Trophoblast cell (in vitro differentiated cells and primary cell): ENCODE data around the gene PER1.
A peak's percentile ranks its signal among the peaks of the same experiment; 100 is the strongest.

Experiments used
- DNase-seq, 2 donors: peaks; one replicate each; pipeline ENCODE4 v3.0.0-alpha.2; 2016
- H2AFZ ChIP-seq: 2 replicates; pipeline ENCODE4 v1.6.1; 2013; ENCODE audit warnings: low read length, moderate library complexity, mild to moderate bottlenecking; ENCODE audit not compliant: insufficient read depth, poor library complexity
- H2AK5ac ChIP-seq: 2 replicates; pipeline ENCODE4 v1.6.1; 2013; ENCODE audit warnings: mild to moderate bottlenecking, low read length
- H2BK120ac ChIP-seq: 2 replicates; pipeline ENCODE4 v1.6.1; 2013; ENCODE audit warnings: low read length, mild to moderate bottlenecking, moderate library complexity; ENCODE audit not compliant: insufficient read depth, poor library complexity
- H2BK12ac ChIP-seq: 2 replicates; pipeline ENCODE4 v1.6.1; 2013; ENCODE audit warnings: mild to moderate bottlenecking, low read length, moderate library complexity
- H2BK5ac ChIP-seq: 2 replicates; pipeline ENCODE4 v1.6.1; 2013; ENCODE audit warnings: low read length, low read depth, moderate library complexity, mild to moderate bottlenecking; ENCODE audit not compliant: poor library complexity
- H3K14ac ChIP-seq: 2 replicates; pipeline ENCODE4 v1.6.1; 2013; ENCODE audit warnings: mild to moderate bottlenecking, low read length
- H3K18ac ChIP-seq: 2 replicates; pipeline ENCODE4 v1.6.1; 2013; ENCODE audit warnings: mild to moderate bottlenecking, low read length
- H3K23ac ChIP-seq: 2 replicates; pipeline ENCODE4 v1.6.1; 2013; ENCODE audit warnings: low read length
- H3K27ac ChIP-seq: 2 replicates; pipeline ENCODE4 v1.5.1; 2013; ENCODE audit warnings: low read depth, mild to moderate bottlenecking, inconsistent platforms, low read length, moderate library complexity
- H3K27me3 ChIP-seq: 2 replicates; pipeline ENCODE4 v1.6.1; 2013; ENCODE audit warnings: inconsistent platforms, mild to moderate bottlenecking, low read length, moderate library complexity; ENCODE audit not compliant: insufficient read depth
- H3K36me3 ChIP-seq, 2 experiments: 1 replicate in 1 of 2; 2 replicates in 1 of 2; pipeline ENCODE4 v1.6.1; 2013; ENCODE audit warnings: low read length in 2 of 2, mild to moderate bottlenecking in 2 of 2, moderate library complexity in 1 of 2; ENCODE audit not compliant: insufficient read depth in 2 of 2, control insufficient read depth in 1 of 2
- H3K4ac ChIP-seq: 2 replicates; pipeline ENCODE4 v1.6.1; 2013; ENCODE audit warnings: low read depth, mild to moderate bottlenecking, low read length, moderate library complexity
- H3K4me1 ChIP-seq, 2 experiments: 1 replicate in 1 of 2; 2 replicates in 1 of 2; pipeline ENCODE4 v1.6.1; 2013; ENCODE audit warnings: low read length in 2 of 2, mild to moderate bottlenecking in 2 of 2, moderate library complexity in 1 of 2; ENCODE audit not compliant: insufficient read depth in 2 of 2, control insufficient read depth in 1 of 2
- H3K4me2 ChIP-seq: 2 replicates; pipeline ENCODE4 v1.6.1; 2013; ENCODE audit warnings: inconsistent platforms, mild to moderate bottlenecking, low read length, moderate library complexity
- H3K4me3 ChIP-seq: 2 replicates; pipeline ENCODE4 v1.5.1; 2013; ENCODE audit warnings: mild to moderate bottlenecking, low read depth, low read length, inconsistent platforms
- H3K79me1 ChIP-seq: one replicate; pipeline ENCODE4 v1.6.1; 2013; ENCODE audit warnings: low read length
- H3K79me2 ChIP-seq: 2 replicates; pipeline ENCODE4 v1.6.1; 2013; ENCODE audit warnings: low read length, mild to moderate bottlenecking; ENCODE audit not compliant: control insufficient read depth, insufficient read depth, poor library complexity
- H3K9ac ChIP-seq: 2 replicates; pipeline ENCODE4 v1.6.1; 2013; ENCODE audit warnings: mild to moderate bottlenecking, low read length
- H3K9me3 ChIP-seq: 2 replicates; pipeline ENCODE4 v1.6.1; 2013; ENCODE audit warnings: low read depth, mild to moderate bottlenecking, control low read depth, inconsistent platforms, low read length; ENCODE audit not compliant: insufficient read depth
- H4K12ac ChIP-seq: 2 replicates; pipeline ENCODE4 v1.6.1; 2013; ENCODE audit warnings: low read depth, mild to moderate bottlenecking, low read length, moderate library complexity
- H4K8ac ChIP-seq: 2 replicates; pipeline ENCODE4 v1.6.1; 2013; ENCODE audit warnings: low read depth, mild to moderate bottlenecking, low read length, moderate library complexity
- H4K91ac ChIP-seq: one replicate; pipeline ENCODE4 v1.6.1; 2013; ENCODE audit warnings: low read depth, mild to moderate bottlenecking, low read length, moderate library complexity
- WGBS: extraction: QIAGEN DNeasy Blood & Tissue Kit; methylation state at CpG from one replicate; pipeline ENCODE4 v1.1.7; 2013; ENCODE audit warnings: missing lambda C conversion rate; ENCODE audit not compliant: insufficient read length, insufficient coverage; ENCODE audit errors: extremely low coverage; 5-methylcytosine and 5-hydroxymethylcytosine counted together

Gene PER1

GRCh38 chr17:8138672-8139371 lies 13.4 kb downstream of the PER1 start:
- H2BK5ac ChIP-seq, result no peak overlapping the region
- H4K91ac ChIP-seq, result no peak overlapping the region
- DNase-seq, result peak; percentile 99 to 100
- H2BK12ac ChIP-seq, result no peak overlapping the region
- peak overlapping the region; percentile 59 for H3K9ac ChIP-seq
- H3K79me1 ChIP-seq, result no peaks in the 10 kb centered on the region
- H3K4me2 ChIP-seq, result peak overlapping the region; percentile 90
- no peak overlapping the region for H3K4ac ChIP-seq
- no peak overlapping the region for H4K12ac ChIP-seq
- no peak overlapping the region for H2AFZ ChIP-seq
- no peak overlapping the region for H4K8ac ChIP-seq
- peaks cover 22 to 23% of the 10 kb centered on the region in 2 experiments for H3K36me3 ChIP-seq
- no peak overlapping the region for H2AK5ac ChIP-seq
- H3K27ac ChIP-seq, result peak overlapping the region; percentile 38
- no CpG with 5 or more reads among the region's 46 CpGs for WGBS
- no peaks in the 10 kb centered on the region for H3K9me3 ChIP-seq
- peak overlapping the region; percentile 73 for H3K4me3 ChIP-seq
- no peaks in the 10 kb centered on the region for H3K27me3 ChIP-seq
- no peak overlapping the region for H3K18ac ChIP-seq
- no peak overlapping the region for H3K23ac ChIP-seq
- no peak overlapping the region for H2BK120ac ChIP-seq
- H3K4me1 ChIP-seq, result peaks cover under 1 to 5% of the 10 kb centered on the region in 2 experiments
- H3K14ac ChIP-seq, result no peak overlapping the region
- H3K79me2 ChIP-seq, result no peaks in the 10 kb centered on the region

- Histone ChIP-seq H4K91ac (no peak overlapping the region), H3K4ac (no peak overlapping the region), H4K8ac (no peak overlapping the region), H2BK120ac (no peak overlapping the region), H2AK5ac (no peak overlapping the region), H3K14ac (no peak overlapping the region), H3K79me1 (no peaks in the 10 kb centered on the region), H3K27me3 (no peaks in the 10 kb centered on the region), H3K9ac (peak overlapping the region; percentile 36), H3K23ac (no peak overlapping the region), H3K4me1 (peaks cover 6 to 10% of the 10 kb centered on the region in 2 experiments), H4K12ac (no peak overlapping the region), H2BK12ac (no peak overlapping the region), H3K4me3 (no peak overlapping the region), H2BK5ac (no peak overlapping the region), H3K36me3 (peaks cover 19 to 21% of the 10 kb centered on the region in 2 experiments), H2AFZ (peak overlapping the region; percentile 51), H3K18ac (no peak overlapping the region), H3K9me3 (no peaks in the 10 kb centered on the region), H3K27ac (no peak overlapping the region), H3K79me2 (no peaks in the 10 kb centered on the region), H3K4me2 (peak overlapping the region; percentile 90)
- no CpG with 5 or more reads among the region's 7 CpGs for WGBS
- DNase-seq, result no peak
These were observed 13.9 kb downstream of the PER1 start for GRCh38 chr17:8138374-8138671.

- Histone ChIP-seq H3K4me3 (no peak overlapping the region), H3K79me1 (no peaks in the 10 kb centered on the region), H3K9me3 (no peaks in the 10 kb centered on the region), H3K9ac (no peak overlapping the region), H3K23ac (no peak overlapping the region), H3K14ac (no peak overlapping the region), H2AK5ac (no peak overlapping the region), H3K4me1 (peaks cover 6 to 11% of the 10 kb centered on the region in 2 experiments), H3K4me2 (peak overlapping the region; percentile 90), H3K4ac (no peak overlapping the region), H2BK12ac (no peak overlapping the region), H3K36me3 (peaks cover 19% of the 10 kb centered on the region in 2 experiments), H4K91ac (no peak overlapping the region), H3K79me2 (no peaks in the 10 kb centered on the region), H3K18ac (no peak overlapping the region), H3K27ac (no peak overlapping the region), H3K27me3 (no peaks in the 10 kb centered on the region), H2BK5ac (no peak overlapping the region), H2AFZ (peak overlapping the region; percentile 51), H2BK120ac (no peak overlapping the region), H4K12ac (no peak overlapping the region), H4K8ac (no peak overlapping the region)
- no peak for DNase-seq
- no CpG with 5 or more reads among the region's 21 CpGs for WGBS
These were observed 14.4 kb downstream of the PER1 start for GRCh38 chr17:8137645-8138373.

- peak overlapping the region; percentile 58 for H4K8ac ChIP-seq
- H2BK12ac ChIP-seq, result no peak overlapping the region
- no peak overlapping the region for H2AK5ac ChIP-seq
- no peak overlapping the region for H3K9ac ChIP-seq
- no peak overlapping the region for H3K4me2 ChIP-seq
- no peak overlapping the region for H3K4ac ChIP-seq
- peaks cover 6 to 9% of the 10 kb centered on the region in 2 experiments for H3K4me1 ChIP-seq
- no peak overlapping the region for H2BK5ac ChIP-seq
- no peak for DNase-seq
- no peaks in the 10 kb centered on the region for H3K79me1 ChIP-seq
- no peak overlapping the region for H2AFZ ChIP-seq
- no CpG with 5 or more reads among the region's 4 CpGs for WGBS
- H3K27me3 ChIP-seq, result no peaks in the 10 kb centered on the region
- no peaks in the 10 kb centered on the region for H3K36me3 ChIP-seq
- no peak overlapping the region for H2BK120ac ChIP-seq
- H3K14ac ChIP-seq, result no peak overlapping the region
- no peak overlapping the region for H3K27ac ChIP-seq
- H4K91ac ChIP-seq, result no peak overlapping the region
- H3K18ac ChIP-seq, result no peak overlapping the region
- H3K4me3 ChIP-seq, result no peak overlapping the region
- H3K23ac ChIP-seq, result no peak overlapping the region
- H4K12ac ChIP-seq, result no peak overlapping the region
- H3K79me2 ChIP-seq, result no peaks in the 10 kb centered on the region
- no peaks in the 10 kb centered on the region for H3K9me3 ChIP-seq
These were observed 18.3 kb downstream of the PER1 start for GRCh38 chr17:8133941-8134340.
